ENCODE results near the gene RFPL1.
"Not testable (repeated sequence)": the region's sequence is repeated elsewhere in the genome, so short reads cannot be mapped to it uniquely, and the experiment has no call there.

Gene RFPL1

DNA sequence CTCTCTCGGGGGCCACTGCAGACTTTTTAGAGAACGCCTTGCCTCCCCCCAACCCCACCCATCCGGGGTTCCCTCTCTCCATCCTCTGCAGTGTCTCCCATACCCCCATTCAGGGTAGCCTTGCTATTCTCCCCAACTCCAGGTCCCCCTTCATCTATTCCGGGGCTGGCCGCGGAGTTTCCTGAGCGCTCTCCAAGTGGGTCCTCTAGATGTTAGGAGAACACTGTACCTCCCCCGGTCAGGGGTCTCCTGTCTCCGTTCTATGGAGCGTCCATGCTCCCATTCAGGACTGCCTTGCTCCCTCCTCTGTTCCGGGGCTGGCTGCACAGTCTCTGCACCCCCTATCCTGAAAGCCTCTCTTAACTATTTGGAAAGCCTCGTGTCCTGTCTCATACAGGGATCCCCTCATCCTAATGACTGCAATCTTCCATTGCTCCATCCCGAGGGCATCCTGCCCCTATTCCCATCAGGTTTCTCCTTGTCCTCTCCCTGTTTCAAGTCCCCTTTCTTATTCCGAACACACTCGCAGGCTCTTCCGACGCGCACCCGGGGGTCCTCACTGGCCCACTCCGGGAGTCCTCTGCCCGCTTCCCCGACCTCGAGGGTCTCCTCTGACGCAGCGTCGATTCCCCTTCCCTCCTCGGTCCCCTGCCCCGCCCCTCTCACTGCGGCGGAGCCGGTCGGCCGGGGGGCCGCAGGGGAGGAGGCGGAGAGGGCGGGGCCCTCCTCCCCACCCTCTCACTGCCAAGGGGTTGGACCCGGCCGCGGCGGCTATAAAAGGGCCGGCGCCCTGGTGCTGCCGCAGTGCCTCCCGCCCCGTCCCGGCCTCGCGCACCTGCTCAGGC is 41.3 kb downstream of the RFPL1 start, which contains the start of gene NEFH:
TSS of gene NEFH (plus strand) at position 802 of the 845 bp plus-strand sequence. CDS start 45 bp downstream, outside the sequence.
- no peak for DNase-seq

DNA sequence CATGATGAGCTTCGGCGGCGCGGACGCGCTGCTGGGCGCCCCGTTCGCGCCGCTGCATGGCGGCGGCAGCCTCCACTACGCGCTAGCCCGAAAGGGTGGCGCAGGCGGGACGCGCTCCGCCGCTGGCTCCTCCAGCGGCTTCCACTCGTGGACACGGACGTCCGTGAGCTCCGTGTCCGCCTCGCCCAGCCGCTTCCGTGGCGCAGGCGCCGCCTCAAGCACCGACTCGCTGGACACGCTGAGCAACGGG is 41.8 kb downstream of the RFPL1 start:
- DNase-seq = no peak

DNA sequence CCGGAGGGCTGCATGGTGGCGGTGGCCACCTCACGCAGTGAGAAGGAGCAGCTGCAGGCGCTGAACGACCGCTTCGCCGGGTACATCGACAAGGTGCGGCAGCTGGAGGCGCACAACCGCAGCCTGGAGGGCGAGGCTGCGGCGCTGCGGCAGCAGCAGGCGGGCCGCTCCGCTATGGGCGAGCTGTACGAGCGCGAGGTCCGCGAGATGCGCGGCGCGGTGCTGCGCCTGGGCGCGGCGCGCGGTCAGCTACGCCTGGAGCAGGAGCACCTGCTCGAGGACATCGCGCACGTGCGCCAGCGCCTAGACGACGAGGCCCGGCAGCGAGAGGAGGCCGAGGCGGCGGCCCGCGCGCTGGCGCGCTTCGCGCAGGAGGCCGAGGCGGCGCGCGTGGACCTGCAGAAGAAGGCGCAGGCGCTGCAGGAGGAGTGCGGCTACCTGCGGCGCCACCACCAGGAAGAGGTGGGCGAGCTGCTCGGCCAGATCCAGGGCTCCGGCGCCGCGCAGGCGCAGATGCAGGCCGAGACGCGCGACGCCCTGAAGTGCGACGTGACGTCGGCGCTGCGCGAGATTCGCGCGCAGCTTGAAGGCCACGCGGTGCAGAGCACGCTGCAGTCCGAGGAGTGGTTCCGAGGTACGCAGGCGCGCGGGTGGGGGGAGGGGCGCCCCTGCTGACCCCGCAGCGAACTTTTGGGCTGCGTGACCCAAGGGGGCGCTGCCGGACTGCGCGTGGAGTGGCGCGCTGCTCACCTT is 42.3 kb downstream of the RFPL1 start:
- DNase-seq = peak; percentile 71

DNA sequence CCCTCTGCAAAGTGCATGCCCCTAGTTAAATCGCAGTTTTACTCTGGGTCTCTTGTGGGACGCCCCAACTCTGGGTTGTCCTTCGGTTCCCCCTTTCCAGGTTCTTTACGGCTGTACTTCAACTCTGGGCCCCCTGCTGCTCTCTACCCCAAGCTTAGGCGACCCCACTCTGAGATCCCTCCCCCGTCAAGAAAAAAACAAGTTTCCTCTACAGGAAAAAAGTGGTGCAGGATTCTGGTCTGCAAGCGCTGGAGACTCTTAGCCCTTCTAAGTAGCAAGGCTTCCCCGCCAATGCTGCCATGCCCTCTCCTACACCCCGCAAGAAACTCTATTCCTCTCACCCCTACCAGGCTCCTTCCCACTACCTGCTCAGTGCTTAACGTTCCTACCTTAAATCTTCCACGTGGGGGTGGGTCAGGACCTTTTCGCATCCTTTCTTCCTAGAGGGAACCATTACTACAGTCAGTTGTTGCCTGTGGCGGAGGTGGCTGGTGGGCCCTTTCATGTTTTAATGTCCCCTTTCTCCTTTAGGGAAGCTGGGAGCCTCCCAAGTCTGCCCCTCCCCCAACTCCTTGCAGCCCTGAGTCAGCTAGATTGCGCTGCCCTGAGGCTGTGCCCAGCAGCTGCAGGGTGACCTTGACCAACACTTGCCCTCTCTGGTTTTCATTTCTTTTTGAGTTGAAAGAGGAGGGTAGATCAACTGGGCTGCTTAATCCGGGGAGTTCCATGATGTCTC is 43.0 kb downstream of the RFPL1 start:
- no peak for DNase-seq

DNA sequence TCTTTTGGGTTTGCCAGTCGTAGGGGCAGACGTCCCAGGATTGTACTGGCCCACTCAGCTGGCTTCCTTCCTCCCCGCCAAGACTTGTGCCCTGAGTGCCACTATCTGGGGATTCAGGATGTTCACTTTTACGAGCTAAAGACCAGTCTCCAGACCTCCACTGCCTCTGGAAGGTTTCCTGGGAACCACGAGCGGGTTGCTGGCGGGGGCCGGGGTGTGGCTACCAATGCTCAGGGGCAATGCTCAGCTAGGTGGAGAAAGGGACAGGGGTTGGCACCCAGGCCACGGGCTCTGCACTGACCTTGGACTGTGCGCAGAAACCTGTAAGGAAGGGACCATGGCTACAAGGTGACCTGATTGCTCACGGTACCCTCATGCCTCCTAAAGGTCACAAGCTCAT is 43.9 kb downstream of the RFPL1 start:
- no peak for DNase-seq

DNA sequence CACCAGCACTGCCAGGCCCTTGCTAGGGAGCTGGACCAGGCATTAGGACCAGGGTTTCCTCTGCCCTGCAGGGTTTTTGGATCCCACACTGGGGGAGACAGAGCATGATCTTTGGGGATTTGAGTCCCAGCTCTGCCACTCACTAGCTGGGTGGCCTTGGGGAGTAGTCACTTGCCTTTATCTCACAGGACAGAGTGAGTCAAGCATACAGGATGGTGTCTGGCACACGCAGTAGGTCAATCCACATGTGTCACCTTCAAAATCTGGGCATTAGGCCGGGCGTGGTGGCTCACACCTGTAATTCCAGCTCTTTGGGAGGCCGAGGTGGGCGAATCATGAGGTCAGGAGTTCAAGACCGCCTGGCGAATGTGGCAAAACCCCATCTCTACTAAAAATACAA is 44.3 kb downstream of the RFPL1 start:
- no peak for DNase-seq

DNA sequence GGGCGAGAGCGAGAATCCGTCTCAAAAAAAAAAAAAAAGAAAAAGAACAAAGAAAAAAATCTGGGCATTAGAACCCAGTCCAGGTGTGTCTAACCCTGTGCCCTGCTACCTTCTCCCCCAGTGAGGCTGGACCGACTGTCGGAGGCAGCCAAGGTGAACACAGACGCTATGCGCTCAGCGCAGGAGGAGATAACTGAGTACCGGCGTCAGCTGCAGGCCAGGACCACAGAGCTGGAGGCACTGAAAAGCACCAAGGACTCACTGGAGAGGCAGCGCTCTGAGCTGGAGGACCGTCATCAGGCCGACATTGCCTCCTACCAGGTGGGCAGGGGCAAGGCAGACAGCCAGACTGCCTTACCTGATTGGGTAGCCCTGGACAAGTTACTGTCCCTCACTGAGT is 44.9 kb downstream of the RFPL1 start:
- no peak for DNase-seq

DNA sequence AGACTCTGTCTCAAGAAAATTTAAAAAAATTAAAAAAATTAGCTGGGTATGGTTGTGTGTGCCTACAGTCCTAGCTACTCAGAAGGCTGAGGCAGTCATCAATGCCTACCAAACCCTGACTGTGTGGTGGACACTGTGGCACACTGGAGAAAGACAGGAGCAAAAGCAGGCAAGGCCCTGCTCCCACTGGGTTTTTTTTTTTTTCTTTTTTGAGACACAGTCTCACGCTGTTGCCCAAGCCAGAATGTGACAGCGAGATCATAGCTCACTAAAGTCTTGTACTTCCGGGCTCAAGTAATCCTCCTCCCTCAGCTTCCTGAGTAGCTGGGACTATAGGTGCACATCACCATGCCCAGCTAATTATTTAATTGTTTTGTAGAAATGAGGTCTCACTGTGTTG is 46.3 kb downstream of the RFPL1 start:
- DNase-seq = no peak

DNA sequence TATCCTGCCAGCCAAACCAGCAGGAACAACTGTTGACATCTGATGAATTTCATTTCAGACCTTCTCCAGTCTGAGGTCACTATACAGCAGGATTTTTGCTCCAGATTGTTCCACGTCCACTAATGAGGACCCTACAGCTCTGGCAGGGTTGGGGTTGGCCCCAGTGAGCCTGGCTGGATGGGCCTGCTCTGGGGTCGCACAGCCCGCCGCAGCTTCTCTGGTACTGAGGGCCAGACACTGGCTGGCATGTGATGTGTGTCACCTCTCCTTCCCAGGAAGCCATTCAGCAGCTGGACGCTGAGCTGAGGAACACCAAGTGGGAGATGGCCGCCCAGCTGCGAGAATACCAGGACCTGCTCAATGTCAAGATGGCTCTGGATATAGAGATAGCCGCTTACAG is 47.1 kb downstream of the RFPL1 start:
- no peak for DNase-seq

DNA sequence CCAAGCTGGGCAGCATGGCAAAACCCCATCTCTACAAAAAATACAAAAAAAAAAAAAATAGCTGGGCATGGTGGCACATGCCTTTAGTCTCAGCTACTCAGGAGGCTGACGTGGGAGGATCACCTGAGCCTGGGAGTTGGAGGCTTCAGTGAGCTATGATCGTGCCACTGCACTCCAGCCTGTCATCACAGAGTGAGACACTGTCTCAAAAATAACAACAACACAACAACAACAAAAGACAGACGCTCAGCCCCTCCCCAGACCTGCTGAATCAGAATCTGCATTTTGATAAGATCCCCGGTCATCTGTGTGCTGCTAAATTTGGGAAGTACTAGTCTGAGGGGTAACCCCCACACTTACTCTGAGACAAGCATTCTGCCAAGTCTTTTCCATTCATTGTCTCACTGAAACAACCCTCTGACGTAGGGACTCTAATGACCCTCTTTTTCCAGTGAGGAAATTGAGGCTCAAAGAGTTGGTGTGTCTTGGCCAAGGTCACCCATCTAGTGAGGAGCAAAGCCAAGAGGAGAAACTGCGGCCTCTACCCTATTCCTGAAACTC is 49.1 kb downstream of the RFPL1 start:
- DNase-seq = no peak

DNA sequence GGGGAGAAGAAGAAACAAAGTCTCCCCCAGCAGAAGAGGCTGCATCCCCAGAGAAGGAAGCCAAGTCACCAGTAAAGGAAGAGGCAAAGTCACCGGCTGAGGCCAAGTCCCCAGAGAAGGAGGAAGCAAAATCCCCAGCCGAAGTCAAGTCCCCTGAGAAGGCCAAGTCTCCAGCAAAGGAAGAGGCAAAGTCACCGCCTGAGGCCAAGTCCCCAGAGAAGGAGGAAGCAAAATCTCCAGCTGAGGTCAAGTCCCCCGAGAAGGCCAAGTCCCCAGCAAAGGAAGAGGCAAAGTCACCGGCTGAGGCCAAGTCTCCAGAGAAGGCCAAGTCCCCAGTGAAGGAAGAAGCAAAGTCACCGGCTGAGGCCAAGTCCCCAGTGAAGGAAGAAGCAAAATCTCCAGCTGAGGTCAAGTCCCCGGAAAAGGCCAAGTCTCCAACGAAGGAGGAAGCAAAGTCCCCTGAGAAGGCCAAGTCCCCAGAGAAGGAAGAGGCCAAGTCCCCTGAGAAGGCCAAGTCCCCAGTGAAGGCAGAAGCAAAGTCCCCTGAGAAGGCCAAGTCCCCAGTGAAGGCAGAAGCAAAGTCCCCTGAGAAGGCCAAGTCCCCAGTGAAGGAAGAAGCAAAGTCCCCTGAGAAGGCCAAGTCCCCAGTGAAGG is 50.9 kb downstream of the RFPL1 start:
- not testable (repeated sequence) for DNase-seq

DNA sequence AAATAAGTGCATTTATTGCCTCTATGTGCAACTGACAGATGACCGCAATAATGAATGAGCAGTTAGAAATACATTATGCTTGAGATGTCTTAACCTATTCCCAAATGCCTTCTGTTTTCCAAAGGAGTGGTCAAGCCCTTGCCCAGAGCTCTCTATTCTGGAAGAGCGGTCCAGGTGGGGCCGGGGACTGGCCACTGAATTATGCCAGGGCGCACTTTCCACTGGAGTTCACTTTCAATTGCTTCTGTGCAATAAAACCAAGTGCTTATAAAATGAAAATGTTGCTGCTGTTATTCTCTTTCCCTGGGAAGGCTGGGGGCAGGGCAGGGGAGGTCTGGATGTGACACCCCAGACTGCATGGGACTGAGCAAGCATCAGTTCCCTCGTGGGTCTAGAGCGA is 52.6 kb downstream of the RFPL1 start:
- DNase-seq = no peak

Data from activated effector memory CD4-positive, alpha-beta T cell treated with anti-CD3 and anti-CD28 coated beads, Interleukin-2, amount 50 U/mL, for 16 hours (primary cell).